GM19455 (cell line): ENCODE data around the gene RAB3B.
"Not testable (repeated sequence)": the region's sequence is repeated elsewhere in the genome, so short reads cannot be mapped to it uniquely, and the experiment has no call there.

Experiments
- ATAC-seq: cut with Tn5 transposase; IDR thresholded peaks from one replicate; pipeline ENCODE4 v1.9.1; 2021; ENCODE audit not compliant: unreplicated experiment

Gene RAB3B

DNA sequence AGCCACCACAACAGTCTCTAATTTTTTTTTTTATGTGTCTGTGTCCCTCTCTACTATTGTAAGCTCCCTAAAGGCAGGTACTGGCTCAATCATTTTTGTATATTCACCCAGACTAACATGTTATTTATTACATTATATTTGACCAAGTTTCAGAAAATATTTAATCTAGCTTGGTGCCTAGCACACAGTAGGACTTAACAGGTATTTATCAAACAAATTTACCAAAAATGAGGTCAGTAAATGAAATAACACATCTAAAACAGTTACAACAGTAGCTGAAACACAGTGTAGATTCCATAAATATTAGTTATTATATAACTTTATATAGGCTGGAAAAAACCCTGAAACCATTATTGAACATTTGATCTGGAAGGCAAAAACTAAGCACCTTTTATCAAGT, 114.7 kb downstream of the RAB3B start:
- no peak for ATAC-seq

DNA sequence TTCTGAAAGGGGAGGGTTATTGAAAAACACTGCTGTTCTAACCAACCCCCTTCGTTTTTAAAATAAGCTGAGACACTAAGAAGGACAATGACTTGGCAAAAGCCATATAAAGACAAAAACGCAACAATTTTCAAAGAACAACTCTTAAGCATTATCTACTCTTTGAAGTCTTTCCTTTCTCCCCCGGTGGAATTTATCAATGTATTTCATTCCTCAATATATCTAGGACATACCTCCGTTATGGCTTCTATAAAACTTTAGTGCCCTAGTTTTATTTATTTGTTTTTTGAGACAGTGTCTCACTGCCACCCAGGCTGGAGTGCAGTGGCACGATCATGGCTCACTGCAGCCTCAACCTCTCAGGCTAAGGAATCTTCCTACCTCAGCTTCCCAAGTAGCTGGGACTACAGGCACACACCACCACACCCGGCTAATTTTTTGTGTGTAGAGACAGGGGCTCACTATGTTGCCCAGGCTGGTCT, 115.2 kb downstream of the RAB3B start:
- no peak for ATAC-seq

DNA sequence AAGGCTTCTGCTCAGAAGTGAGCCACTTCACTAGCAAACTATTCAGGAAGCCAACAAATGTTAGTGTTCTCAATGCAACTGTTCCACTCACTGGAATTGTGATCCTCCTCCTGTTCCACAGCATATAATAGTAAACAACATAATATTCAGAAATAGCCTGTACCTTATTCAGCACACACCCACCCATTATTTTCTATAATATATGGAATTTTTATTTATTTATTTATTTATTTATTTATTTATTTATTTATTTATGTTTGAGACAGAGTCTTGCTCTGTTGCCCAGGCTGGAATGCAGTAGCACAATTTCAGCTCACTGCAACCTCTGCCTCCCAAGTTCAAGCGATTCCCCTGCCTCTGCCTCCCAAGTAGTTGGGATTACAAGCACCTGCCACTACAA, 117.2 kb downstream of the RAB3B start:
- ATAC-seq, result not testable (repeated sequence)

DNA sequence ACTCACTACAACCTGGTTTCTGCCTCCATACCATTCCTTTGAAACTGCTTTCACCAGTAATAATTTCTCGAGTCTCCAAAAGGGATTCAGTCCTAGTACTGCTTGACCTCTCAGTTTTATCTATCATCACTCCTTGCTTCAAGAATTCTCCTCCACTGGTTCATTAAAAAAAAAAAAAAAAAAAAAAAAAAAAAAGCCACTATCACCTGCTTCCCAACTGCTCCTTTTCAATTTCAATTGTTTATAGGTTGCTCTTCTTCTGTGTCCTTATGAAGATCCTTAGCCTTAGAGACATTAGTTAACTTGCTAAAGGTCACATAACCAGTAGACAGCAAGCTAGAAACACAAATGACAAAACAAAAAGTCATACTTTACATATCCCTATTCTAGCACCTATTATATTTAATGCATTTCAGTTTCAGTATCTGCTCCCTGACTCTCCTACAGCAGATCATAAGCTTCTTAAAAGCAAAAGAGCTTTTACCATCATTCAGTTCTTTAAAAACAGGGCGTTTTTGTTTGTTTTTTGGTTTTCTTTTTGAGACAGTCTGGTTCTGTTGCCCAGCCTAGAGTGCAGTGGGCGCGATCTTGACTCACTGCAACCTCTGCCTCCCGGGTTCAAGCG, 119.0 kb downstream of the RAB3B start:
- ATAC-seq, result no peak

DNA sequence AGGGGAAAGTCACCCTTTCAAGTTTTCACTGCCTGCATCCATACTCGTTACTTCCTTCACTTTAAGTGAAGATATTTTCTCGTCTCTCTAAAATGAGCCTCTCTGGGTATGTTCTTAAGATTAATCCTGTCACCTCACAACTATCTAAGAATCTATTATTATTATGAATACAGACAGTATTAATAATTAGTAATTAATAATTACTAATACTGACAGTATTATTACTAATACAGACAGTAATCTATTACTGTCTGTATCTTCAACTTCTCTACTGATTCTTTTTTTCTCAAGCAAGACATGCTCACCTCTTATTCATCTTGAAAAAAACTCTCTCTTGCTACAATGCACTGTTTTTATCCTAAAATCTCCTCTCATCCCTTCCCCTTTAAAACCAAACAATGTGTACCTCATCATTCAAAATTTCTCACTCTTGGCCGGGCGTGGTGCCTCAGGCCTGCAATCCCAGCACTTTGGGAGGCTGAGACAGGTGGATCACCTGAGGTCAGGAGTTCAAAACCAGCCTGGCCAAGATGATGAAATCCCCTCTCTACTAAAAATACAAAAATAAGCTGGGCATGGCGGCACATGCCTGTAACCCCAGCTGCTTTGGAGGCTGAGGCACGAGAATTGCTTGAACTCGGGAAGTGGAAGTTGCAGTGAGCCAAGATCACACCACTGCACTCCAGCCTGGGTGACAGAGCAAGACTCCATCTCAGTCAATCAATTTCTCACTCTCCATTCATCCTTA, 119.7 kb downstream of the RAB3B start:
- ATAC-seq, result no peak

DNA sequence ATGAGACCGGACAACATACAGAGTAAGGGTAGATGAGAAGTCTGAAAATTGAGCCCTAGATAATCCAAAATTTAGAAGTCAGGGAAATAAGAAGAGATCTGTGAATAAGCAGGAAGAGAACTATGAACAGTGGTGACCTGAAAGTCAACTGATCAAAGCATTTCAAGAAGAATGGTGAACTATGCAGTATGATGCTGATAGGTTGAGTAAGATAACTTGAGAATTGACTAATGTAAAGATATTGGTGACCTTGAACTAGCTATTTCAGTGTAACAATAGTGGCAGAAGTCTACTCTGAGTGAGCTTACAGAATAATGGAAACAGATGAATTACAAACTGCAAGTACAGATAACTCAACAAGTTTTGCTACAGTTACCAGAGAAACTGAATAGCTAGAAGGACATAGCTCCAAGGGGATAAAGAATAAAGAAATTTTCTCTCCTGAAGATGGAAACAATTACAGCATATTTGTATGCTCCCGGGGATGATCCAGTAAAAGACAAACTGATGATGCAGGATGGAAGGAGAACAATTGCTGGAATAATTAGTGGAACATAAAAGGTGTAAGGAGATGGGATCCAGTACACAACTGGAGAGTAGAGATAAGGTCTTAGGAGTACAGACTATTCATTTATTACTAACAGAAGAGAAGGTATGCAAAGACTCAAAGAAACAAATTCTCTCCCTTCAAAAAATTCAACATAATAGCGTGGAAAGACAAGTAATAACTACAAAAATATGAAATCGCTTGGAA, 122.8 kb downstream of the RAB3B start:
- ATAC-seq, result no peak

DNA sequence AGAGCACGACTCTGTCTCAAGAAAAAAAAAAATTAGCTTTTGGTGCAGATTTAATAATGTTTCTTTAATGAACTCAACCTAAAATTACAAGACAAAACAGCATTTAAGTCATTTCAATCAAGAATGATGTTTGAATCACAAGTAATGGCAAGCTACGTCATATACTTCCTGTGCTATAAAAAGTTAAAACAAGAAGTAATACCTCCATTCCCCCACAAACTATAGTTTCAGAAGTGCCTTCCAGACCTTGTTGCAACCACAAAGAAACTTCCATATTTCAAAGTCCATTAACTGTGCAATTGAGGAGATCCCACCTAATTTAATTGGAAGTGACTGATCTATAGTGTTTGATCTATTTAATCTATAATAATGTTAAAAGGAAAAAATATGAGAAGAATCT, 127.1 kb downstream of the RAB3B start:
- ATAC-seq, result no peak

DNA sequence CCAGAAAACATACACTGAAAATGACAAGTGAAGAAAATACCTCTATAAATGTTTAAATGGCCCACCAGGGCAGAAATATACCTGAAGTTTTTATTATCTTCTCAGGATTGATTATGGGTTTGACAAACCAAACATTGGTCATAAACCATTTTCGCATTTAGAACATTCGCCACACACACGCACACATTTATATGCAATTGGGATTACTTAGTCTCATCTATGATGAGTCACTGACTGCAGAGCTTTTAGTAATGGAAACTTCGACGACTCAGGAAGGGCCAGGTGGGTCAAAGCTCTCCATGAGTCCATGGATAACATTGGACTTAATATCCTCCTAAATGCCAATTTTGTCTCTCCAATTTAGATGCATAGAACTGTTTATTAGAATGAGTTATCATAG, 128.8 kb downstream of the RAB3B start:
- ATAC-seq, result no peak

DNA sequence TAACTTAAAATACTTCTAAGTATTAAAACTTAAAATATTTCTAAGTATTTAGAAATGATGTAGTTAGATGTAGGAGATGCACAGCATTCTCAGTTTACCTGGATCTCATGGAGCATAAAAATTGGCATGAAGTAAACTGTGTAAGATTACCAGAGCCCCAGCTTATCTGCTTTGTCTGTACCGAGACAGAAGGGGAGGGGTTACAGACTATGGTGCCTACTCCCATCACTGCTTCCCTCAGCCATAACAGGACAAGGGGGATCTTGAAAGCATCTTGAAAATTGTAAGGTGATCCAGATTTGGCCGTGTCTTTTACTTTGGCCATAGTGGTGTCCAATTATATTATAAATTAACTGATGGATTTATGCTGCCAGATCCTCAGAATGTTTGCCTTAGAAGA, 130.8 kb downstream of the RAB3B start:
- no peak for ATAC-seq

DNA sequence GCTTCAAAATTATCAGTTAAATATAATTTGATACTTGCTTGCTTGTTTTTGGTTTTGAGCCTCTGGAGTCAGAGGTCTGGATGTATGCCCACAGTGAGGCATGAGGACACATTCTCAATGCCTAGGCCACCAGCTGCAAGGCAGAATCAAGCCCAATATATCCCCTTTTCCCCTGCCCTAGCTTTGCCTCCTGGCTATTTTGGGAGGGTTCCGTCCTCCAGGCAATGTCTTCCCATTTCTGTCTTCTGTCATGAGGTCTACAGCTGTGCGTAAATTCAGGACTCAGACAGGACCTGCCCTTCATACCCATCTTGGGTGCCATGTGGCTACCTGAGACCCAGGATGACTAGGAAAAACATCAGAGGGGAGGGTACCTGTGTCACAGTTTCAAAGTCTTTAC, 131.2 kb downstream of the RAB3B start:
- ATAC-seq, result no peak

DNA sequence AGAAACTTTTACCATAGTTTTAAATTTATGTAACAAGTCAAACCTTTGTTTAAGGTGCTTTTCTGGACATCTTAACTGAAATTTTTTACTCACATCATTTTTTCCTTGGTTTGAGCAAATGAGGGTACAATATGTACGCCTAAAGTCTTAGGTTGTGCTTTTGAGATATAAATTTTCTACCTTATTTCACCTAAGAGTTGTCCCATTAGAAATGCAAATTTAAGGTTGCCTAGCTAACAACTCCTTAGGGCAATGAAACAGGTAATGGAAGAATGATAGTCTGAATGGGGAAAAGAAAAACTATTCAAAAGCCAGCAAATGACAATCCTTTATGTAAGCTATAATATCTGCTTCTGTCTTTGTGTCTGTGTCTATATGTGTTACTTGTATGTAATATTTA, 131.6 kb downstream of the RAB3B start:
- ATAC-seq, result no peak
